Trophoblast cell (in vitro differentiated cells and primary cell): ENCODE results near the gene PRKAR1B.

ENCODE experiments used
- DNase-seq, 2 donors: peaks; one replicate each; pipeline ENCODE4 v3.0.0-alpha.2; 2016
- H2AFZ ChIP-seq: 2 replicates; pipeline ENCODE4 v1.6.1; 2013; ENCODE audit warnings: low read length, moderate library complexity, mild to moderate bottlenecking; ENCODE audit not compliant: insufficient read depth, poor library complexity
- H2AK5ac ChIP-seq: 2 replicates; pipeline ENCODE4 v1.6.1; 2013; ENCODE audit warnings: mild to moderate bottlenecking, low read length
- H2BK120ac ChIP-seq: 2 replicates; pipeline ENCODE4 v1.6.1; 2013; ENCODE audit warnings: low read length, mild to moderate bottlenecking, moderate library complexity; ENCODE audit not compliant: insufficient read depth, poor library complexity
- H2BK12ac ChIP-seq: 2 replicates; pipeline ENCODE4 v1.6.1; 2013; ENCODE audit warnings: mild to moderate bottlenecking, low read length, moderate library complexity
- H2BK5ac ChIP-seq: 2 replicates; pipeline ENCODE4 v1.6.1; 2013; ENCODE audit warnings: low read length, low read depth, moderate library complexity, mild to moderate bottlenecking; ENCODE audit not compliant: poor library complexity
- H3K14ac ChIP-seq: 2 replicates; pipeline ENCODE4 v1.6.1; 2013; ENCODE audit warnings: mild to moderate bottlenecking, low read length
- H3K18ac ChIP-seq: 2 replicates; pipeline ENCODE4 v1.6.1; 2013; ENCODE audit warnings: mild to moderate bottlenecking, low read length
- H3K23ac ChIP-seq: 2 replicates; pipeline ENCODE4 v1.6.1; 2013; ENCODE audit warnings: low read length
- H3K27ac ChIP-seq: 2 replicates; pipeline ENCODE4 v1.5.1; 2013; ENCODE audit warnings: low read depth, mild to moderate bottlenecking, inconsistent platforms, low read length, moderate library complexity
- H3K27me3 ChIP-seq: 2 replicates; pipeline ENCODE4 v1.6.1; 2013; ENCODE audit warnings: inconsistent platforms, mild to moderate bottlenecking, low read length, moderate library complexity; ENCODE audit not compliant: insufficient read depth
- H3K36me3 ChIP-seq, 2 experiments: 1 replicate in 1 of 2; 2 replicates in 1 of 2; pipeline ENCODE4 v1.6.1; 2013; ENCODE audit warnings: low read length in 2 of 2, mild to moderate bottlenecking in 2 of 2, moderate library complexity in 1 of 2; ENCODE audit not compliant: insufficient read depth in 2 of 2, control insufficient read depth in 1 of 2
- H3K4ac ChIP-seq: 2 replicates; pipeline ENCODE4 v1.6.1; 2013; ENCODE audit warnings: low read depth, mild to moderate bottlenecking, low read length, moderate library complexity
- H3K4me1 ChIP-seq, 2 experiments: 1 replicate in 1 of 2; 2 replicates in 1 of 2; pipeline ENCODE4 v1.6.1; 2013; ENCODE audit warnings: low read length in 2 of 2, mild to moderate bottlenecking in 2 of 2, moderate library complexity in 1 of 2; ENCODE audit not compliant: insufficient read depth in 2 of 2, control insufficient read depth in 1 of 2
- H3K4me2 ChIP-seq: 2 replicates; pipeline ENCODE4 v1.6.1; 2013; ENCODE audit warnings: inconsistent platforms, mild to moderate bottlenecking, low read length, moderate library complexity
- H3K4me3 ChIP-seq: 2 replicates; pipeline ENCODE4 v1.5.1; 2013; ENCODE audit warnings: mild to moderate bottlenecking, low read depth, low read length, inconsistent platforms
- H3K79me1 ChIP-seq: one replicate; pipeline ENCODE4 v1.6.1; 2013; ENCODE audit warnings: low read length
- H3K79me2 ChIP-seq: 2 replicates; pipeline ENCODE4 v1.6.1; 2013; ENCODE audit warnings: low read length, mild to moderate bottlenecking; ENCODE audit not compliant: control insufficient read depth, insufficient read depth, poor library complexity
- H3K9ac ChIP-seq: 2 replicates; pipeline ENCODE4 v1.6.1; 2013; ENCODE audit warnings: mild to moderate bottlenecking, low read length
- H3K9me3 ChIP-seq: 2 replicates; pipeline ENCODE4 v1.6.1; 2013; ENCODE audit warnings: low read depth, mild to moderate bottlenecking, control low read depth, inconsistent platforms, low read length; ENCODE audit not compliant: insufficient read depth
- H4K12ac ChIP-seq: 2 replicates; pipeline ENCODE4 v1.6.1; 2013; ENCODE audit warnings: low read depth, mild to moderate bottlenecking, low read length, moderate library complexity
- H4K8ac ChIP-seq: 2 replicates; pipeline ENCODE4 v1.6.1; 2013; ENCODE audit warnings: low read depth, mild to moderate bottlenecking, low read length, moderate library complexity
- H4K91ac ChIP-seq: one replicate; pipeline ENCODE4 v1.6.1; 2013; ENCODE audit warnings: low read depth, mild to moderate bottlenecking, low read length, moderate library complexity
- WGBS: extraction: QIAGEN DNeasy Blood & Tissue Kit; methylation state at CpG from one replicate; pipeline ENCODE4 v1.1.7; 2013; ENCODE audit warnings: missing lambda C conversion rate; ENCODE audit not compliant: insufficient read length, insufficient coverage; ENCODE audit errors: extremely low coverage; 5-methylcytosine and 5-hydroxymethylcytosine counted together

The PRKAR1B gene

DNA sequence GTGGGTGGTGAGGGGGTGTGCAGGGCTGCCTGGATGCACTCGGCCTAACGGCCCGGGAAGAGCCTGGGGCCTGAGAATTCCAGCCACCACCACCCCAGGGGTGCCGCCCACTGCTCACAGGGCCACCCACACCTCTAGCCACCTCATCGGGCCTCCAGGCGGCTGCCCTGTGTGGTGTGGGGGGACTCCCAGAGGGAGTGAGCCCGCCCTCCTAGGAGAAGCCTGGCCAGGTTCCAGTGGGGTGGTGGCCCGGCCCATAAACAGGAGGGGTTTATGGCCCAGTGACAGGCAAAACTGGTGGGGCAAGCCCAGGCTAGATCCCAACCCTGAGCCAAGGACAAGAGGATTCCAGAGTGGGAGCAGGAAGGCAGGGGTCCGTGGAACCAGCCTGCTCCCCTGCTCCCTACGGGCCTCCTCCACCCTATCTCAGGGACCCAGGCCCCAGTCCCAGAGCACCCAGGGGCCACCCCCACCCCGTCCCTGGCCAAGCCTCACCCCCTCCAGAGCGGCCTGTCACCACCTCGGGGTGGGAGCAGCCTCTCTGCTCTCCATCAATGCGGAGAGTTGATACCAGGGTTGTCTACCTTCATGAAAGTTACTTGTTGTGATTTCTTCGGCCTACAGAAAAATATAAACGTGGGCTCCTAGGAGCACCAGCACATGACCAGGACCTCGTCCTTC is 187.2 kb downstream of the PRKAR1B start:
- peak overlapping the region; percentile 97 for H2BK12ac ChIP-seq
- H3K4me1 ChIP-seq = peaks cover 44 to 51% of the 10 kb centered on the region in 2 experiments
- H4K8ac ChIP-seq = peak overlapping the region; percentile 76
- H2BK5ac ChIP-seq = peak overlapping the region; percentile 67
- no peak overlapping the region for H3K23ac ChIP-seq
- no peak overlapping the region for H3K4me3 ChIP-seq
- H3K79me2 ChIP-seq = peaks cover 8% of the 10 kb centered on the region
- H4K91ac ChIP-seq = peak overlapping the region; percentile 99
- H2BK120ac ChIP-seq = peak overlapping the region; percentile 69
- peak overlapping the region; percentile 58 for H3K4ac ChIP-seq
- H3K14ac ChIP-seq = peak overlapping the region; percentile 86
- peak overlapping the region; percentile 83 for H3K27ac ChIP-seq
- H2AK5ac ChIP-seq = peak overlapping the region; percentile 8
- DNase-seq = peak; percentile 19 to 23
- H3K27me3 ChIP-seq = no peaks in the 10 kb centered on the region
- no peaks in the 10 kb centered on the region for H3K36me3 ChIP-seq
- no CpG with 5 or more reads among the region's 17 CpGs for WGBS
- H3K18ac ChIP-seq = peak overlapping the region; percentile 81
- peak overlapping the region; percentile 63 for H4K12ac ChIP-seq
- peak overlapping the region; percentile 50 for H2AFZ ChIP-seq
- no peak overlapping the region for H3K9ac ChIP-seq
- peaks cover 5% of the 10 kb centered on the region for H3K9me3 ChIP-seq
- H3K79me1 ChIP-seq = peaks cover 52% of the 10 kb centered on the region
- peak overlapping the region; percentile 4 for H3K4me2 ChIP-seq

DNA sequence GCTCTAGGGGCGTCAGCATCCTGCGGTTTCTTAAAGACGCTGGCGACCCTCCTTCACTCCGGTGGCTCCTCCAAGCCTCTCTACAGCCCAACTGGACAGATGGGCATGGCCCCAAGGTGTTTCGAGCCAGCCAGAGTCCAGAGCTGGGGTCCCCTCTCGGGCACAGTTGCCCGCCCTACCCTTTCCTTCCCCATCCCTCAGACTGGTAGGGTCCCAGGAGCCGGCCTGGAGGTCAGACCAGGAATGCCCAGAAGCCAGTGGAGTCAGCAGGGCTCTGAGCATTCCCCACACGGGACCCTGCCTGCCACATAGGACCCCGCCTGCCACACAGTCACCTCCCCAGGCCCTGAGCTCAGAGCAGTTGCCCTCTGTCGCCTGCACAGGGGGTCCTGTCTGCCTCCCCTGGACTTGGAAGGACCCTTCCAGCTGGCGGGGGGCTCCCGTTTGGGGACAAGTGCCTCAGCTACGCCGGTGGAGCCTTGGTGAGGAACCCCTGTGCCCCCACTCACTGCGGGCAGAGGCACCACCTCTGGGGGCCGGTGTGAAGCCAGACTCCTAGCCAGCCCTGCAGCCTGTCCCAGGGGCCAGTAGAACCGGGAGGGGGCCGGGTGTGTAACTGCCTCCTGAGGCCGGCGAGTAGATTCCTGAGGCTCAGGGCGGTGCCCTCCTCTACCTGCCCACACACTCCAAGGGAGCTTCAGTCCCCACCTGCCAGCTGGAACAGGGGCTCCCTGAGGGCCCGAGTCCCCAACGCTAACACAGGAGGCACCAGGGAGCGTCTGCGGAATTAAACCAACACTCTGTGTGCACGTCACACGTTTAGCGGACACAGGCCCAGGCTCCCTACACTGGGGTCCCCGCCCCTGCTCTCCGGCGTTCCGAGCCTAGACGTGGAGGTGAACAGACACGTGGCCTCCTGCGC is 188.1 kb downstream of the PRKAR1B start:
- Histone ChIP-seq H2AK5ac (peak overlapping the region; percentile 78), H2AFZ (peak overlapping the region; percentile 53), H3K9me3 (peaks cover 5% of the 10 kb centered on the region), H3K4me2 (peak overlapping the region; percentile 44), H3K27ac (peak overlapping the region; percentile 93), H3K79me2 (peaks cover 8% of the 10 kb centered on the region), H3K79me1 (peaks cover 52% of the 10 kb centered on the region), H3K14ac (peak overlapping the region; percentile 89), H4K8ac (peak overlapping the region; percentile 69), H3K9ac (peak overlapping the region; percentile 14), H4K91ac (peak overlapping the region; percentile 98), H3K18ac (peak overlapping the region; percentile 88), H3K27me3 (no peaks in the 10 kb centered on the region), H3K36me3 (no peaks in the 10 kb centered on the region), H4K12ac (peak overlapping the region; percentile 79), H3K4me3 (no peak overlapping the region), H2BK120ac (peak overlapping the region; percentile 97), H2BK5ac (peak overlapping the region; percentile 99), H2BK12ac (peak overlapping the region; percentile 90), H3K4me1 (peaks cover 44 to 51% of the 10 kb centered on the region in 2 experiments), H3K4ac (peak overlapping the region; percentile 82), H3K23ac (no peak overlapping the region)
- no peak for DNase-seq
- WGBS = no CpG with 5 or more reads among the region's 37 CpGs

DNA sequence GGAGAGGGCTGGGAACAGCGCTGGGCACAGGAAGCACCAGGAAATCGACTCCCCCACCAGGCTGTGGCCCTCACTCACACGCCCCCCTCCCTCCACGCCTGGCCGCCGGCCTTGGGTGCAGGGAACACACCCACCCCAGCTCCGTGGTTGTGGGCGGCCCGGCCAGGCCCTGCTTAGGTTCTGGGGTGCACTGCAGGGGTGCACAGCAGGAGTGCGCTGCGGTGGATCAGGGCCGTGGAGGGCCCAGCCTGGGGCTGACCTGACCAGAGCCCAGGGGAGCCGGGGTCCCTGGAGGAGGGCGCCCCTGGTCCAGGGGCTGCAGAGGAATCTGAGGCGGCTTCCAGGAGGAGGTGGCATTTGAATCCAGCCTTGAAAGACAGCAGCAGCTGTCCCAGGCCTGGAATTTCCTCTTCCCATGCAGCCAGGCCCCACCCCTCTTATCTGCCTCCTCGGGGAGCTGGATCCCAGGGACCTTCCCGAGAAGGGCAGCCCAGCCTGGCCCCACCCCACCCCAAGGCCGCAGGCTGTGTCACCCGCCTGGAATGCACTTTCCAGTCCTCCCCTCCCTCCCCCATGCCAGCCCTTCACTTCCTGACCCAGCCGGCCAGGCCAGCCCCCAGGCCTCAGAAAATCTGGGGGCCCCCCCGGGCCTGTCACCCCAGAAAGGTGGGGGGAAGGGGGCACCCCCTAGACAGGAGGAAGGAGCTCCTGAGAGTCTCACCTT is 189.0 kb downstream of the PRKAR1B start:
- Histone ChIP-seq H3K4me3 (no peak overlapping the region), H3K14ac (peak overlapping the region; percentile 89), H2AFZ (peak overlapping the region; percentile 53), H2BK120ac (peak overlapping the region; percentile 97), H4K8ac (peak overlapping the region; percentile 69), H3K27me3 (no peaks in the 10 kb centered on the region), H3K9me3 (peaks cover 5% of the 10 kb centered on the region), H3K9ac (peak overlapping the region; percentile 38), H2AK5ac (peak overlapping the region; percentile 78), H4K91ac (peak overlapping the region; percentile 98), H3K4me1 (peaks cover 47 to 51% of the 10 kb centered on the region in 2 experiments), H3K4ac (peak overlapping the region; percentile 82), H2BK5ac (peak overlapping the region; percentile 99), H3K36me3 (no peaks in the 10 kb centered on the region), H4K12ac (peak overlapping the region; percentile 79), H3K18ac (peak overlapping the region; percentile 88), H3K79me2 (peaks cover 8% of the 10 kb centered on the region), H3K4me2 (peak overlapping the region; percentile 44), H3K27ac (peak overlapping the region; percentile 93), H3K23ac (no peak overlapping the region), H2BK12ac (peak overlapping the region; percentile 90), H3K79me1 (peaks cover 47% of the 10 kb centered on the region)
- peak; percentile 70 to 74 for DNase-seq
- no CpG with 5 or more reads among the region's 21 CpGs for WGBS

DNA sequence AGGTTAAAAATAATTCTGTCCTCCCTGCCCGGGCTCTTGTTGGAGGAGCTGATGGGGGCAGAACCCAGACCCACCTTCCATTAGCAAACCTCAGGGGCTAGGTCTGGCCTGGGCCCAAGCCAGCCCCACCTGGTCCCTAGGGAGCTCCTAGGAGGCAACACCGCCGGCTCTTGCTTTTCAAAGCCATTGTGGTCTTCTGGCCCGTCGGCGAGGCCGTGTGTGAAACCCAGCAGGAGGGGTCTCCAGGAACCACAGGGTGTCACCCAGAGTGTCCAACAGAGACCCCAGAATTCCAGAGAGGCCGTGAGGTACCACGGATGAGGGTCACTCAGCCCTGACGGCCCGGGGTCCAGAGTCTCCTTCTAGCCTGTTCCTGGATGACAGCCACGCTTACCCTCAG is 190.8 kb downstream of the PRKAR1B start:
- no peak overlapping the region for H3K4ac ChIP-seq
- H2AFZ ChIP-seq = no peak overlapping the region
- H3K4me3 ChIP-seq = no peak overlapping the region
- no CpG with 5 or more reads among the region's 12 CpGs for WGBS
- H3K79me2 ChIP-seq = peaks cover 8% of the 10 kb centered on the region
- peak overlapping the region; percentile 70 for H2BK12ac ChIP-seq
- no peak overlapping the region for H2BK5ac ChIP-seq
- H4K91ac ChIP-seq = peak overlapping the region; percentile 72
- H3K27me3 ChIP-seq = no peaks in the 10 kb centered on the region
- no peak overlapping the region for H3K9ac ChIP-seq
- H3K9me3 ChIP-seq = peaks cover 1% of the 10 kb centered on the region
- DNase-seq = no peak
- no peak overlapping the region for H3K27ac ChIP-seq
- H3K4me1 ChIP-seq = peaks cover 40 to 45% of the 10 kb centered on the region in 2 experiments
- H3K23ac ChIP-seq = no peak overlapping the region
- peaks cover 36% of the 10 kb centered on the region for H3K79me1 ChIP-seq
- no peak overlapping the region for H4K12ac ChIP-seq
- no peak overlapping the region for H3K4me2 ChIP-seq
- no peak overlapping the region for H4K8ac ChIP-seq
- peak overlapping the region; percentile 9 for H2AK5ac ChIP-seq
- no peaks in the 10 kb centered on the region for H3K36me3 ChIP-seq
- H3K14ac ChIP-seq = peak overlapping the region; percentile 9
- H2BK120ac ChIP-seq = peak overlapping the region; percentile 45
- H3K18ac ChIP-seq = no peak overlapping the region
